Body of pancreas (tissue), 4 donors: ENCODE results near the gene PROM2.

Experiments used
- POLR2A ChIP-seq, 3 donors: fragments of 450-650 bp; IDR thresholded peaks; one replicate each; pipeline ENCODE4 v1.6.1; 2016; ENCODE audit warnings: antibody characterized with exemption in 3 of 3, mild to moderate bottlenecking in 2 of 3
- TF ChIP-seq, protein P1 (sequence below), 7 experiments: fragments of 450-650 bp in 4 of 7; fragments of 200-600 bp in 3 of 7; sonication (generic) in 3 of 7; IDR thresholded peaks; one replicate each; pipeline ENCODE4 v1.5.1; 2016 to 2019; ENCODE audit warnings: antibody characterized with exemption in 7 of 7

DNA sequence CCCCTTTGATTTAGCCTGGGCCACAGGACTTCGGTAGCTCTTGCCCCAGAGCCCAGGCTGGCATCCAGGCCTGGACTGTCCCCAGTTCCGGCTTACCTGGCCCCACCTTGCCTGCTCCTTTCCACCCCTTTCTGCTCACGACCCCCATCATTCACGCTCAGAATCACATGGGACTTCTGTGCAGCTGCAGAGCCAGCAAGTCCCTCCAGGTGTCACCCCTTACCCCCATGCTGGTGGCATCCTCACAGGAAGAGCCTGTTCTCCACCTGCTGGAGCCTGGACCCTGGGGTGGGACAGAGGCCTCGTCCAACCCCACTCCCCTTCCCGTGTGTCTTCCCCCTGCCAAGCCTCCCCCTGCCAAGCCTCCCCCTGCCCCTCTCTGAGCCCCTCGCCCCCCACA lies 15.0 kb downstream of the PROM2 start:
- TF ChIP-seq, protein P1, sequence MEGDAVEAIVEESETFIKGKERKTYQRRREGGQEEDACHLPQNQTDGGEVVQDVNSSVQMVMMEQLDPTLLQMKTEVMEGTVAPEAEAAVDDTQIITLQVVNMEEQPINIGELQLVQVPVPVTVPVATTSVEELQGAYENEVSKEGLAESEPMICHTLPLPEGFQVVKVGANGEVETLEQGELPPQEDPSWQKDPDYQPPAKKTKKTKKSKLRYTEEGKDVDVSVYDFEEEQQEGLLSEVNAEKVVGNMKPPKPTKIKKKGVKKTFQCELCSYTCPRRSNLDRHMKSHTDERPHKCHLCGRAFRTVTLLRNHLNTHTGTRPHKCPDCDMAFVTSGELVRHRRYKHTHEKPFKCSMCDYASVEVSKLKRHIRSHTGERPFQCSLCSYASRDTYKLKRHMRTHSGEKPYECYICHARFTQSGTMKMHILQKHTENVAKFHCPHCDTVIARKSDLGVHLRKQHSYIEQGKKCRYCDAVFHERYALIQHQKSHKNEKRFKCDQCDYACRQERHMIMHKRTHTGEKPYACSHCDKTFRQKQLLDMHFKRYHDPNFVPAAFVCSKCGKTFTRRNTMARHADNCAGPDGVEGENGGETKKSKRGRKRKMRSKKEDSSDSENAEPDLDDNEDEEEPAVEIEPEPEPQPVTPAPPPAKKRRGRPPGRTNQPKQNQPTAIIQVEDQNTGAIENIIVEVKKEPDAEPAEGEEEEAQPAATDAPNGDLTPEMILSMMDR (IDR thresholded peaks at IDR 0.05), result peak in 3 of 7 experiments; percentile 10 to 27 (median 20)
- TF ChIP-seq POLR2A (IDR thresholded peaks at IDR 0.05), result no peak
